ENCODE measurements around the gene PRSS37.

The PRSS37 gene

GRCh38 chr7:141788296-141788695 is 53.0 kb downstream of the PRSS37 start:
- DNase-seq (ENCODE audit: low spot score): no peak
